ENCODE measurements around the gene ALG9. TPM values are rescaled to one million over a fixed set of nuclear protein-coding genes. Genes with fewer than 3 reads are reported as not detected.

Gene ALG9
- total RNA-seq, 3 donors from 2014 or later, result 31.8 to 46.2 (median 43.9) TPM

- TF ChIP-seq CTCF (IDR thresholded peaks at IDR 0.05) (no peak), POLR2A (IDR thresholded peaks at IDR 0.05) (no peak), POLR2AphosphoS5 (IDR thresholded peaks at IDR 0.05) (no peak)
- DNase-seq (ENCODE audit: low spot score in 2 of 2), result no peak
- Histone ChIP-seq H3K27ac (no peak overlapping the region), H3K4me1 (no peaks in the 10 kb centered on the region), H3K27me3 (no peaks in the 10 kb centered on the region), H3K36me3 (peaks cover 11% of the 10 kb centered on the region), H3K4me3 (no peak overlapping the region), H3K9me3 (no peaks in the 10 kb centered on the region)
- intact Hi-C loops (cut with DNase I; ENCODE audit: low total_unique reads), result no loop called here
Observed at GRCh38 chr11:111749646-111750045, 121.7 kb downstream of the ALG9 start.

- intact Hi-C loops (cut with DNase I; ENCODE audit: low total_unique reads), result no loop called here
- H3K36me3 ChIP-seq, result peaks cover 5% of the 10 kb centered on the region
- H3K27ac ChIP-seq, result peak overlapping the region; percentile 54 to 58
- H3K27me3 ChIP-seq, result no peaks in the 10 kb centered on the region
- no peak overlapping the region for H3K4me3 ChIP-seq
- H3K4me1 ChIP-seq, result no peaks in the 10 kb centered on the region
- no peaks in the 10 kb centered on the region for H3K9me3 ChIP-seq
- DNase-seq (ENCODE audit: low spot score in 2 of 2), result no peak
- TF ChIP-seq CTCF (IDR thresholded peaks at IDR 0.05), result no peak
Observed at GRCh38 chr11:111748035-111748804, 123.2 kb downstream of the ALG9 start.

GRCh38 chr11:111745719-111746504, 125.5 kb downstream of the ALG9 start:
- peaks cover 5% of the 10 kb centered on the region for H3K36me3 ChIP-seq

GRCh38 chr11:111743700-111744099, 127.7 kb downstream of the ALG9 start:
- no peaks in the 10 kb centered on the region for H3K9me3 ChIP-seq
- no peak overlapping the region for H3K27ac ChIP-seq
- no peaks in the 10 kb centered on the region for H3K27me3 ChIP-seq
- no peak for DNase-seq (ENCODE audit: low spot score in 2 of 2)
- no peaks in the 10 kb centered on the region for H3K4me1 ChIP-seq
- intact Hi-C loops (cut with DNase I; ENCODE audit: low total_unique reads), result no loop called here
- no peak overlapping the region for H3K4me3 ChIP-seq
- TF ChIP-seq POLR2AphosphoS5 (IDR thresholded peaks at IDR 0.05) (no peak), CTCF (IDR thresholded peaks at IDR 0.05) (no peak), POLR2A (IDR thresholded peaks at IDR 0.05) (no peak)
- H3K36me3 ChIP-seq, result peaks cover 5% of the 10 kb centered on the region

More at GRCh38 chr11:111745719-111746504, 125.5 kb downstream of the ALG9 start:
- Histone ChIP-seq H3K27me3 (no peaks in the 10 kb centered on the region), H3K4me3 (no peak overlapping the region), H3K9me3 (no peaks in the 10 kb centered on the region), H3K27ac (peak overlapping the region; percentile 10 to 54), H3K4me1 (no peaks in the 10 kb centered on the region)
- TF ChIP-seq CTCF (IDR thresholded peaks at IDR 0.05) (no peak), POLR2A (IDR thresholded peaks at IDR 0.05) (no peak), POLR2AphosphoS5 (IDR thresholded peaks at IDR 0.05) (no peak)
- intact Hi-C loops (cut with DNase I; ENCODE audit: low total_unique reads), result no loop called here
- DNase-seq (ENCODE audit: low spot score in 2 of 2), result no peak

- Histone ChIP-seq H3K27ac (no peak overlapping the region), H3K36me3 (peaks cover 4% of the 10 kb centered on the region)
Observed at GRCh38 chr11:111741751-111742150, 129.6 kb downstream of the ALG9 start.

More at GRCh38 chr11:111741751-111742150, 129.6 kb downstream of the ALG9 start:
- Histone ChIP-seq H3K4me3 (no peak overlapping the region), H3K9me3 (no peaks in the 10 kb centered on the region), H3K27me3 (no peaks in the 10 kb centered on the region), H3K4me1 (peaks cover under 1 to 5% of the 10 kb centered on the region in 2 donors)
- intact Hi-C loops (cut with DNase I; ENCODE audit: low total_unique reads), result no loop called here
- DNase-seq (ENCODE audit: low spot score in 2 of 2), result no peak
- TF ChIP-seq POLR2AphosphoS5 (IDR thresholded peaks at IDR 0.05), result no peak
- no peak for TF ChIP-seq POLR2A (IDR thresholded peaks at IDR 0.05)
- TF ChIP-seq CTCF (IDR thresholded peaks at IDR 0.05), result no peak

Data from breast epithelium (tissue), 4 donors.